NCI-H1105 treated with DMSO at 0.1 percent for 48 hours (cell line): Measurements from ENCODE around the gene ZBTB44.
"Not testable (repeated sequence)": the region's sequence is repeated elsewhere in the genome, so short reads cannot be mapped to it uniquely, and the experiment has no call there.

Source experiments
- DNase-seq: peaks from one replicate; lab custom pipeline; 2025; lab: John Stamatoyannopoulos, UW

The ZBTB44 gene

GRCh38 chr11:130249371-130249770 is 65.3 kb downstream of the ZBTB44 start:
- DNase-seq, result no peak

DNA sequence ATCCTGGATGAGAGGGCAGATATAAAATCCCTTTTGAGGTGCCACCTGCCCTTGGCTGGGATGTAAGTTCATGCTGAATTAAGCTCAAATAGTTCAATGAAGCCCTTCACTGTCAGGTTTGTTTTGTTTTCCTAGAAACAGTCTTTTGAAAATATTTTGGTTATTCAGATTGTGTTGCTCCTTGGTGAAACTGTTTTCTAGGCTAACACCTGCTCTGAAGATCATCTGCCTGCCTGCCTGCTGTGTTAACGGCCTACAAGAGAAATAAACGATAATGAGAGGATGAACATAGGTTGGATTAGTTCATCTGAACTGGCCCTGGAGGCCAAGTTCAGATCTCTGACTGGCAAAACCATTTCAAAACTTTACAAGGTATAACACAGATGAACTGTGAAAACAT is 67.4 kb downstream of the ZBTB44 start:
- DNase-seq, result peak; percentile 31

DNA sequence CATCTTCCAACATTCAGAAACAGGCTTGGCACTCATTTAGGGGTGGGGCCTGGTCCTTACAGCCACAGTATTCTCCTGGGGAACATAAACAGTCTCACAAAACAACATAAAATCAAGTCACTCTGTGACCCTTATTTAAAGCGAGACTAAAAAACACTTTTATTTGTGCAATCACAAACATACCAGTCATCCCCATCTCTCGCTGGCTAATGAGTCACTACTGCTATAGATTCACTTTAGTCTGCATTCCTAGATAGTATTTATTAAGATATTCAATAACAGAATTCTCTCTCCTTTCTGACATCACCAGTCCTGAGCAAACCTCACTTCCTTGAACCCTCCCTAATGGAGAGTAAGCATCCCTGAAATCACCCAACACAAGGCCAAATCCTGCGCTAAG is 68.0 kb downstream of the ZBTB44 start:
- DNase-seq, result no peak

DNA sequence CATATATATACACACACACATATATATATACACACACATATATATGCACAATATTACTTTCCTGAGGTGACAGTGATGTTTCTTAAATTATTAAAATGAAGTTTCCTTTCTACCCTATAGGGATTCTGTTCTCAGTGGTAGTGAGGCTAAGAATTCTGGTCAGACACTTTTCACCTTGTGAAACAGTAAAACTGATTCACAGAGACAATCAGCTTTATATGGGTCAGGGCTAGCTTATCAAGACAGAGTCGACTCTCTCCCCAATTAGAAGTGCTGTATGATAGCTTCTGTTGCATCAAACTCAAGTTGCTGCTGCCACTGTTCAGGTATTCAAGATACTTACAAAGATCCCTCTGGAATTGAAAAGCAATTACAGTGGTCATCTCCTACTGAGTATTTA is 68.4 kb downstream of the ZBTB44 start:
- DNase-seq, result no peak

DNA sequence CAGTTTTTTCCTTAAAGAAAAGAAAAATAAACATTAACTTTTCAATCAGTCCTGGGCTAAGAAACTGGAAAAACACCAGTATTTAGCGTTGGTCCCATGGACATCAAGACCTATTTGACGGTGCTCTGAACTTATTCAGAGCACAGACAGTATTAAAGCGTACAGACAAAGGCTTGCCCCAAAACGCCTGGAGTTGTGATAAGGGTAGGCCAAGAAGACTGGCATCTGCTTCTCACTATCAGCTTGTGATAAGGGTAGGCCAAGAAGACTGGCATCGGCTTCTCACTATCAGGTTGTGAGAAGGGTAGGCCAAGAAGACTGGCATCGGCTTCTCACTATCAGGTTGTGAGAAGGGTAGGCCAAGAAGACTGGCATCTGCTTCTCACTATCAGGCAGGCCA is 69.3 kb downstream of the ZBTB44 start:
- DNase-seq, result not testable (repeated sequence)

GRCh38 chr11:130244848-130245247 is 69.9 kb downstream of the ZBTB44 start:
- no peak for DNase-seq

DNA sequence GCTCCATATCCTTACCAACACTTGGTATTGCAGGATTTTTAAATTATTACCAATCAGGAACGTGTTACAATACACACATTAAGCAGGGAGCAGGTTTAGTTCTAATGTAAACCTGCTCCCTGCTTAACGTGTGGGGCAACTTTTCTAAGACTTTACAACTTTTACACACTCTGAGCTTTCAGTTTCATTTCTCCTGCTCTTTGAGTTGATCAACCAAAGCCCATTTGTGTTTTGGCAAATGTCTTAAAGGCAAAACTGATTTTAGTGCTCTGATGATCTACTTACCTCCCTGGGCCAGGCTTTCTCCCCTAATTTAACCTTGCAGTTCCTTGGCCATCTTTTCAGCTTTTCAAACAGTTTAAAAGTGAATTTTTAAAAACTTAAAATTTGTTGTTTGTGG is 70.9 kb downstream of the ZBTB44 start:
- no peak for DNase-seq

DNA sequence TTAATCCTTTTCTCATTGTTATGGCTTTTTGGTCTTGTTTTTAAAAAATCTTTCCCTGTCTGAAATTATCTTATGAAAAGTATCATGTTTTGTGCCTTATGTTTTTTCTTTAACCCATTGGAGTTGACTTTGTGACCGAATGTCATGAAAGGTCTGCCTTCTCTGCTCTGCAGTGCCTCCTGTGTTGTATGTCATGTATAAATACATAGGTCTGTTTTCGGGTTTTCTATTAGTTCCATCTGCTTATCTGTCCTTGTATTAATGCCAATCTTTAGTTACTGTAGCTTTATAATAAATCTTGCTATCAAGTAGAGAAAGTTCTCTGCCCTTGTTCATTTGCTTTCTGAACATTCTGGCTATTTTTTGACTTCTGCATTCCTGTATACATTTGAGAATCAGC is 73.0 kb downstream of the ZBTB44 start:
- DNase-seq, result no peak

DNA sequence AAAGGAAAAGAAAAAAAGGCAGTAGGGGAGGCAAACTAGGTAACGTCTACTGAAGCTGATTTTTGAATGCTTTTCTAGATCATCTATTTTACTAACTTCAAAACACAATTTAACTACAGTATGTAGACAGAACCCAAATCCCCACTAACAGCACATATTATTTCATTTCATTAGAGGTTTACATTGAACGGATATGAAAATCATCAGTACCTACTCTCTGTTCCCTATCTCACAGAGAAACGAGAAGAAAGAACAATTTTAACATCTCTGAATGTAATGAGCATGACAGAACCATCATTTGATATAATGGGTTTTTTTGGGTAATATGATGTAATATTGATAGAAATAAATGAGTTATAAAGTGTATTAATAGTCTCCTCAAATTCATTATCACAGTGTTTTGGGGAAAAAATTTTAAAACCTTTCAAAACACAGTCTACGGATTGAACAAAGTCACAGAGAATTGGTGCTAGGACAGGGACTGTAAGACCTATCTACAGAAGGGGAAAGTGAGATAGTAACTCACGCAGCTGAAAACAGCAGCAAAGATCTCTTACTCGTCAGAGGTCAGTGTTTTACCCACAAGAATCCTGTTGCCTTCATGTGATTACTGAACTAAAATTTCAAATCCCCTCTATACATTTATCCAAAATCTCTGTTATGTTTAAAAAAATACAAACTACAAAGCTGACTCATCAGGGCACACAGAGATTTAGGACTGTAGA is 77.3 kb downstream of the ZBTB44 start:
- no peak for DNase-seq

DNA sequence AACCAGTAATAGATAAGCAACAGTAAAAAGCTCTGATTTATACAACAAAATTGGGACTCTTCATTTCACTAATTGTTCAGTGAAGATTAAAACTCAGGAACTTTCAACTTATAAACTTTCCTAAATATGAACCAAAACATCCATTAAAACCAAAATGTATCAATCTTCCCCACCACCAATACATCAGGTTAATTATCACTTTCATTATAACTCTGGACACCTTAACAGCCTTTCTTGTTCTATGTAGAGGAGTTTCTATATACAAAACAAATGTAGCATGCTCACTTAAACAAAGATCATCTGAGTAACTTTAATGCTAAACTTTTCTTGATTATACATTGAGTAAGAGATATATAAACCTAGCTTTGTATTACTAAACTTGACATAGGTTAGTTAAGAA is 80.4 kb downstream of the ZBTB44 start:
- DNase-seq, result no peak

DNA sequence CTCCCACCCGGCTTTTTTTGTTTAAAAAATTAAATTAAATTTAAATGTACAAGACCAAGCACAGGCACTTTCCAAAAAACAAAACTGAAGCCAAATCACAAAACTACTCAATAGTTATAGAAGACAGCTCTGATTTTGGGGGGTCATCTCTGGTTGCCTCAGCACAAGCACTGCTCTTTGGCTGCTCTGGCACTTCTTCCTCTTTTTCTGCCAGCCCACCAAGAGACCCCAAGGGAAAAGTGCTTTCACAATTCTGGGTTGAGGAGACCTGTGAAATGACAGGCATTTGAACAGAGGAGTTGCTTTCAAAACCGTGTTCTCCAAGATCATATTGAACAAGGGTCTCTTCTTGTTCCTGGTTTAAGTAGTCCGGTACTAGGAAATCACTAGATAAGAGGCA is 80.8 kb downstream of the ZBTB44 start:
- DNase-seq, result not testable (repeated sequence)

DNA sequence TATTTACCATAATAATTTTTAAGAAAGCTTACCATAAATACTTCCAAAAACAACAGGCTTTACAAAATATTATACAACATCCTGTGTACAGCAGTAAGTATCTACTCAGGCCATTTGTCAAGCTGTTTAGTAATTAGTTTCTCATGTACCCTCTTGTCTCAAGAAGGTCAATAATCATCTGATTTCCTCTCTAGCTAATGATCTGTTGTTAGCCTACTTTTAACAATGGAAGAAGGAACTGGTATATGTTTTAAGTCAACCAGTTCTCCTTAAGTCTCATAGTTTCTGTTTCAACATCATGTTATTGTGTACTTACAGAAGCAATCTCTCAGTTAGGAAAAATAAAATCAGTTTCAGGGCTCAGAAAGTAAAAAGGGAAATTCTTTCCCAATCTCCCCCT is 81.2 kb downstream of the ZBTB44 start:
- not testable (repeated sequence) for DNase-seq

GRCh38 chr11:130227373-130227772 is 87.3 kb downstream of the ZBTB44 start:
- no peak for DNase-seq

GRCh38 chr11:130223291-130223971 is 91.3 kb downstream of the ZBTB44 start:
- DNase-seq, result no peak

GRCh38 chr11:130220311-130221035 is 94.2 kb downstream of the ZBTB44 start:
- DNase-seq, result no peak

- no peak for DNase-seq
Measured at GRCh38 chr11:130219148-130219547, 95.6 kb downstream of the ZBTB44 start.

DNA sequence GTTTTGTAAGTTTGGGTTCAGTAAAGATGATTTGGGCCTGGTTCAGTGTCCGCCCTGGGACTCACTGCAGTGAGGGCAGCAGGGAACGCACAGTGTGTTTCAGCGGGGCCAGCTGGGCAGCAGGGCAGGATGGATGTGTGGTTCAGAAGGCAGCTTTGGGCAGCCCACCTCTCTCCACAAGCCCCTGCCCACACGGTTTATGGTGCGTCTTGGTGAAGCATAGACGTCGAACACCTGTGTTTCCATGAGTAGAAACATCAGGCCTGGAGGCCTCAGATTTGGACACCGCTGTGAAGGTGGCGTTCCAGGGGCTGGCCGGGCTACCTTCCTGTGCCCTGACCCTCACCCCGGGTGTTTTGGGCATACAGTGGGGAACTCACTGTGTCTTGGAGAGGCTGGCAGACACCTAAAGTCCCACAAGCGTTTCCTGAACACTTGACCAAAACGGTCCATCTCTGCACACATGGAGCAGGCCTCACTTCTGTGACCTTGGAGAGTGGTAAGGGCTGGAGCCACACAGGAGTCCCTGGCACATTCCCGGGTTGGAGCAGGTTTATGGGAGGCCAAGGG is 96.1 kb downstream of the ZBTB44 start:
- DNase-seq, result no peak

- DNase-seq, result no peak
Measured at GRCh38 chr11:130217133-130218031, 97.3 kb downstream of the ZBTB44 start.

DNA sequence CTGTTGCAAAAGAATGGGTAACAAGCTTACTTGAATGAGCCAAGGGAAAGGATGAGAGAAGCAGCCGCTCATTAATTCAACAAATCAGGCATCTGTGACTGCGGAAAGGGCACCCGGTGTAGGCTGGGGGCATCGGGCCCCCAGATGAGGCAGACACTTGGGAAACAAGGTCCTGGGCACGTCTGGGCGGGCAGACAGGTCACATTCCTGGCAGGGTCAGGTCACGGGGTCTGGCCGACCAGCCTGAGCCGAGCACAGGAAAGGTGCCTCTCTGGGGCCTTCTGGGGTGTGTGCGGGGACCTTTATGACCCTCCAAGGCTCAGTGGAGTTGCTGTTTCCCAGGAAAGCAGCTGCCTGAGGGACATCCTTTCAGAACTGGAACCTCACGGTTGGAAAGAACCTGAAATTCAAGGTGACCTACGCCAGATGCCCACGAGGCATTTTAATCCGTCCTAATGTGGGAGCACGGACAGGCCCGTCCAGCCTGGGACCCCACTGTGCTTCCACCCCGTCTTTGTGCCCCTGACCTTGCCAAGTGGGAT is 98.1 kb downstream of the ZBTB44 start:
- DNase-seq, result no peak

DNA sequence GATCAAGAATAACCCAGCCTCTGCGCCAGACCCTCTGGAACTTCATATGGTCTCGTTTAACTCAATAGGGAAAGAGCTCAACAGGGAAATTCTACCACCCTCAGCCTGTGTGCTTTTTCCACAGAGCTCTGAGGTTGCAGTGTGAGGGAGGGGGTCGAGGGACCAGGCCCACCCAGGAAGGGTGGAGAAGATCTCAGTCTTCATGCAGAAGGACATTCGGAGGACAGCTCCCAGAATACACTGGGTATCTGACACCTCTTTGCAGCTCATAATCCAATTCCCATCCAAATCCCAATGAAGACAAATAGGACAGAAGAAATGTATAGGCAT is 98.5 kb downstream of the ZBTB44 start:
- DNase-seq, result no peak

- DNase-seq, result peak; percentile 34
Measured at GRCh38 chr11:130215531-130216220, 99.0 kb downstream of the ZBTB44 start.
